Loucy (cell line): ENCODE results near the gene KCNC4.

ENCODE experiments used
- CTCF ChIP-seq: fragments of 200-600 bp; sonication (generic); conservative IDR thresholded peaks from 2 replicates; pipeline ENCODE4 v1.5.1; 2014; ENCODE audit warnings: mild to moderate bottlenecking, antibody characterized with exemption, low read length
- EZH2phosphoT487 ChIP-seq: fragments of 200-600 bp; IDR thresholded peaks from 2 replicates; pipeline ENCODE4 v1.6.1; 2018; ENCODE audit warnings: antibody characterized with exemption, mild to moderate bottlenecking, moderate library complexity, borderline replicate concordance

GRCh38 chr1:110237386-110238152 lies 27.5 kb downstream of the KCNC4 start:
- TF ChIP-seq CTCF: no peak
- no peak for TF ChIP-seq EZH2phosphoT487
